NCI-H1417 (cell line): ENCODE results near the gene RSF1.
"Not testable (repeated sequence)": the region's sequence is repeated elsewhere in the genome, so short reads cannot be mapped to it uniquely, and the experiment has no call there.

Experiments used
- DNase-seq, 3 experiments: peaks; one replicate each; lab custom pipeline; 2025; lab: John Stamatoyannopoulos, UW

RSF1 gene, protein sequence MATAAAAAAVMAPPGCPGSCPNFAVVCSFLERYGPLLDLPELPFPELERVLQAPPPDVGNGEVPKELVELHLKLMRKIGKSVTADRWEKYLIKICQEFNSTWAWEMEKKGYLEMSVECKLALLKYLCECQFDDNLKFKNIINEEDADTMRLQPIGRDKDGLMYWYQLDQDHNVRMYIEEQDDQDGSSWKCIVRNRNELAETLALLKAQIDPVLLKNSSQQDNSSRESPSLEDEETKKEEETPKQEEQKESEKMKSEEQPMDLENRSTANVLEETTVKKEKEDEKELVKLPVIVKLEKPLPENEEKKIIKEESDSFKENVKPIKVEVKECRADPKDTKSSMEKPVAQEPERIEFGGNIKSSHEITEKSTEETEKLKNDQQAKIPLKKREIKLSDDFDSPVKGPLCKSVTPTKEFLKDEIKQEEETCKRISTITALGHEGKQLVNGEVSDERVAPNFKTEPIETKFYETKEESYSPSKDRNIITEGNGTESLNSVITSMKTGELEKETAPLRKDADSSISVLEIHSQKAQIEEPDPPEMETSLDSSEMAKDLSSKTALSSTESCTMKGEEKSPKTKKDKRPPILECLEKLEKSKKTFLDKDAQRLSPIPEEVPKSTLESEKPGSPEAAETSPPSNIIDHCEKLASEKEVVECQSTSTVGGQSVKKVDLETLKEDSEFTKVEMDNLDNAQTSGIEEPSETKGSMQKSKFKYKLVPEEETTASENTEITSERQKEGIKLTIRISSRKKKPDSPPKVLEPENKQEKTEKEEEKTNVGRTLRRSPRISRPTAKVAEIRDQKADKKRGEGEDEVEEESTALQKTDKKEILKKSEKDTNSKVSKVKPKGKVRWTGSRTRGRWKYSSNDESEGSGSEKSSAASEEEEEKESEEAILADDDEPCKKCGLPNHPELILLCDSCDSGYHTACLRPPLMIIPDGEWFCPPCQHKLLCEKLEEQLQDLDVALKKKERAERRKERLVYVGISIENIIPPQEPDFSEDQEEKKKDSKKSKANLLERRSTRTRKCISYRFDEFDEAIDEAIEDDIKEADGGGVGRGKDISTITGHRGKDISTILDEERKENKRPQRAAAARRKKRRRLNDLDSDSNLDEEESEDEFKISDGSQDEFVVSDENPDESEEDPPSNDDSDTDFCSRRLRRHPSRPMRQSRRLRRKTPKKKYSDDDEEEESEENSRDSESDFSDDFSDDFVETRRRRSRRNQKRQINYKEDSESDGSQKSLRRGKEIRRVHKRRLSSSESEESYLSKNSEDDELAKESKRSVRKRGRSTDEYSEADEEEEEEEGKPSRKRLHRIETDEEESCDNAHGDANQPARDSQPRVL (N-terminal part only)

DNA sequence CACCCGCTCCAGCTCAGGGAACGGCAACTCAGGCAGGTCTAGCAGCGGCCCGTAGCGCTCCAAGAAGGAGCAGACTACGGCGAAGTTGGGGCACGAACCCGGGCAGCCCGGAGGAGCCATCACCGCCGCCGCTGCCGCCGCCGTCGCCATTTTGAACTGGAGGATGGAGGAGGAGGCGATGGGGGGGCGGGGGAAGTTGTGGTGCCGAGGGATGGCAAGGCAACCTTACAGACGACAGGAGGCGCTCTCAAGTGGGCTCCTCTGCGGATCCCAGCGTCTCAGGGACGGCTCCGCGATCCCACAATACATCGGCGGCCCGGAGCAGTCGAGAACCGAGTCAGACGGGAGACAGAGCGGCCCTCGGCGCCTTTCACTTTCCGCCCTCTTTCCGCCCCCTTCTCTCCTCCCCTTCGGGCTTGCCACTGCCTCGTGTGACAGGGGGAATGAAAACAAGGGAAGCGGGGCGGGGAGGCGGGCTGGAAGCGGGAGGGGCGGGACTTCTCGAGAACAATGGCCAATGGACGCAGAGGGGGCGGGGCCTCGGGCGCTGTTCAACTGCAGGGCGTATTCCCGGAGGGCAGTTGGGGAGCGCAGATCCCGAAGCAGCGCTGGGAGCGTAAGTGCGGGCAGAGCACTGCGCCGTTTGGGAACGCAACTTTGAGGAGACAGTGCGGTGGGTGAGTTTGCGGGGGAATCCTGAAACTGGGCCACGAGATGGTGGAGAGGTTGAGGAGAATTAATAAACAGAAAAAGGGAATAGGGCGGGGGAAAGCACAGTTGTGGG is at the start of gene RSF1, which contains the start of gene AAMDC:
RSF1 (minus strand) TSS at position 158 of the 784 bp plus-strand sequence; CDS start at position 150, 8 bp downstream.
AAMDC (plus strand) TSS at position 580 of the 784 bp plus-strand sequence. CDS start 21,353 bp downstream, outside the sequence.
- peak; percentile 97 to 99 (median 98) for DNase-seq

DNA sequence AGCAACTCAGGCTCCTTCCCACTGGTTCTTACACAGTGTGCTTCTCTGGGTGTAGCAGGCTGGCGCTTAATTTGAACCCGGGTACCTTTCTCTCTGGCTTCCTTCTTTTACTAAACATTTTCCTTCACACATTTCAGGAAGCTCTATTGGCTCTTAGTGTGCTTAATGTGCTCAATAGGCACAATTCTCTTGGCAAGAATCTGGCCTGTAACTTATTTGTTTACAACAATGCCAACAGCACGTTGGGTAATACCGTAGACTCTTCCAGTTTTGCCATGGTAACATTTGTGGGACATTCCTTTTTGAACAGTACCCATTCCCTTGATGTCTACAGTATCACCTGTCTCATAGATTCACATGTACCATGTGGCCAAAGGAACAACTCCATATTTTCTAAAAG is 48.2 kb upstream of the RSF1 start:
- no peak for DNase-seq

DNA sequence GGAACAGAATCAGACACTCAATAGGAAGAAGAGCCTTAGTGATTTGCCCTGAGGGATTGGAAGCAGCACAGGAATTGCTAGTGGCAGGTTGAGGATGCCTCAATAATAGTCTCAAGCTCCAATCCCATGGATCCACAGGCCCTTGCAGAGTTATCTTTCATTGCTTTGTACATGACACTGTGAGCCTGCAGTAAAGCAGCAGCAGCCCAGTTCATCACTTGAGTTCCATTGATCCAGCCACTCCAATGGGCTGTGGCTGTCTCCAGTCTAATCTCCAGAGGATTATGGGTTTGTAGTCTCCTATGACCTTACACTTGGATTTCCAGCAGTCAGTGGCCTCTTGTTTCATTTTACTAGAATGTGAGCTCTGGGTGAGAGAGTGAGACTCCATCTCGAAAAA is 45.8 kb upstream of the RSF1 start:
- DNase-seq: no peak

DNA sequence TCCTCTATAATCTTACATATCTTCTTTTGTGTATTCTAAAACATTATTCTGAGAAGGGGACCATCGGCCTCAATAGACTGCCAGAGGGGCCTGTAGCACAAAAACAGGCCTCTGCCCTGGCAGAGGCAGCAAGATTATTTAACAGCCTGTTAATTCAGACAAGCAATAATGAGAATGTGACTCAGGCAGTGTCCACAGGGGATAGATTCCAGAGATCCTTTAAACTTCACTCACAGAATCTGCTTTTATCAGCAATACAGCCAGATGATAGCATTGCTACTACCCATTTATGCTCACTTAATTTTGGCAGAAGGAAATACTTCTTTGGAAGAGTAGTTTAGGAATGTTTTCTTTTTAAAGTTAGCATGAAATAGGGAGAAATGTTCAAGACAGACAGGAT is 45.3 kb upstream of the RSF1 start:
- DNase-seq: no peak

DNA sequence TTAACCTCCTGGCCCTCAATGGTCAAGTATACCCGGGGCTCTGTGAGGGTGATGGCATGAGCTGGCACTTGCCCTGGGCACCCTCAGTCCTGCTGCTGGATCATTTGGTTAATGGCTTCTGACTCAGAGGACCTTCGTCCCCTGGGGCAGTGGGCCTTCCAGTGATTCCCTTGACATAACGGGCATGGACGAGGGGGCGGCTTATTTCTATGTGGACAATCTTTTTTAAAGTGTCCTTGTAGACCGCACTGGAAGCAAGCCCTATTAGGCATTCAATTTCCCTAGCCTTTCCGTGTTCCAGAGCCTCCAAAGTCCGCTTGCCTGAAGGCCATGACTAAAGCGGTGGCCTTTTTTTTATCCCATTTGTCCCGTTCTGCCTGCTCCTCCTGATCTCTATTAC is 40.9 kb upstream of the RSF1 start:
- DNase-seq: not testable (repeated sequence)

DNA sequence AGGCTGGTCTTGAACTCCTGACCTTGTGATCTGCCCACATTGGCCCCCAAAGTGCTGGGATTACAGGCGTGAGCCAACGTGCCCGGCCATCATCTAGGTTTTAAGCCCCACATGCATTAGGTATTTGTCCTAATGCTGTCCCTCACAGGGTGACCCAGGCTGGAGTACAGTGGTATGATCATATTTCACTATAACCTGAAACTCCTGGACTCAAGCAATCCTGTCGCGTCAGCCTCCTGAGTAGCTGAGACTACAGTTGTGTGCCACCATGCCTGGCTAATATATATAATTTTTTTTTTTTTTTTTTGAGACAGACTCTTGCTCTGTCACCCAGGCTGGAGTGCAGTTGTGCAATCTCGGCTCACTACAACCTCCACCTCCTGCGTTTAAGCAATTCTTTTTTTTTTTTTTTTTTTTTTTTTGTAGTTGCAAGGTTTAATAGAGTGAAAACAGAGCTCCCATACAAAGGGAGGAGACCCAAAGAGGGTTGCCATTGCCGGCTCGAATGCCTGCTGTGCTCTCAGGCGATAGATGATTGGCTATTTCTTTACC is 37.5 kb upstream of the RSF1 start:
- not testable (repeated sequence) for DNase-seq

DNA sequence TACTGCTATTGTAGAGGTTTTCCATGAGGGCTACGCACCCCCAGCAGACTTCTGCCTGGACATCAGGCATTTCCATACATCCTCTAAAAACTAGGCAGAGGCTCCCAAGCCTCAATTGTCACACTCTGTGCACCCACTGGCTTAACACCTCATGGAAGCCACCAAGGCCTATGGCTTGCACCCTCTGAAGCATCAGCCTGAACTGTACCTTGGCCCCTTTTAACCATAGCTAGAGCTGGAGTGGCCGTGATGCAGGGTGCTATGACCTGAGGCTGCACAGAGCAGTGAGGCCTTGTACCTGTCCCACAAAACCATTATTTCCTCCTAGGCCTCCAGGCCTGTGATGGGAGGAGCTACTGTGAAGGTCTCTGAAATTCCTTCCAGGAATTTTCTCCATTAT is 34.3 kb upstream of the RSF1 start:
- no peak for DNase-seq

DNA sequence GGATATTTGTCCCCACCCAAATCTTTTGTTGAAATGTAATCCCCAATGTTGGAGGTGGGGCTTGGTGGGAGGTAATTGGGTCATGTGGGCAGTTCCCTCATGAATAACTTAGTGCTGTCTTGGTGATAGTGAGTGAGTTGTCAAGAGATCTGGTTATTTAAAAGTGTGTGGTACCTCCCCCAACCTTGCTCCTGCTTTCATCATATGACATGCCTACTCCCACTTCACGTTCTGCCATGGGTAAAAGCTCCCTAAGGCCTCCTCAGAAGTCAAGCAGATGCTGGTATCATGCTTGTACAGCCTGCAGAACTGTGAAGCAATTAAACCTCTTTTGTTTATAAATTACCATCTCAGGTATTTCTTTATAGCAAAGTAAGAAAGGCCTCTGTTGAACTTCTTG is 31.0 kb upstream of the RSF1 start:
- no peak for DNase-seq

DNA sequence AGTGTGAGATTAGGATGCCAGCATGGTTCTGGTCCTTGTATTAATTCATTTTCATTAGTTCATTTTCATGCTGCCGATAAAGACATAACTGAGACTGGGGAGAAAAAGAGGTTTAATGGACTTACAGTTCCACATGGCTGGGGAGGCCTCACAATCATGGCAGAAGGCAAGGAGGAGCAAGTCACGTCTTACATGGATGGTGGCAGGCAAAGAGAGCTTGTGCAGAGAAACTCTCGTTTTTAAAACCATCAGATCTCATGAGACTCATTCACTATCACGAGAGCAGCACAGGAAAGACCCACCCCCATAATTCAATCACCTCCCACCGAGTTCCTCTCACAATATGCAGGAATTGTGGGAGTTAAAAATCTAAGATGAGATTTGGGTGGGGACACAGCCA is 23.2 kb upstream of the RSF1 start:
- DNase-seq: not testable (repeated sequence)

DNA sequence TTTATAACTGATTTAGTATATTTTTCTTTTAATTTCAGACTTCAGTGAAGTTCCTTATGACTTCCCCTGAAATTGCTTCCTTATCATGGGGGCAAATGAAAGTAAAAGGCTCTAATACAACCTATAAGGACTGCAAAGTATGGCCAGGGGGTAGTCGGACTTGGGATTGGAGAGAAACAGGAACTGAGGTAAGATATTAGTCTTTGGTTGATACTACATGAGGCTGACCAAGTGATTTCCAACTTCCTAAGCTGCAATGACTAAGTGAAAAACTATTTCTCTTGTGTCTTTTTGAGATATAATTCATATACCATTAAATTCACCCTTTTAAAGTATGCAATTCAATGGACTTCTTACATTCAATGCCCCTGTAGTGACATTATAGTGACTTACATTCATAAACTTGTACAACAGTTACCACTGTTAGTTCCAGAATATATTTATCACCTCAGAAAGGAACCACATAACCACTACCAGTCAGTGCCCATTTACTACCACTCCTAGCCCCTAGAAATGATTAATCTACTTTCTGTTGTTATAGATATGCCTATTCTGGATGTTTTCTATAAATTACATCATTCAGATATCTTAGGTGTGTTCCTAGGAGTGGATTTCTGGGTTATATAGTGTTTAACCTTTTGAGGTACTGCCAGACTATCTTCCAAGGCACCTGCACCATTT is 22.1 kb upstream of the RSF1 start:
- DNase-seq: no peak

DNA sequence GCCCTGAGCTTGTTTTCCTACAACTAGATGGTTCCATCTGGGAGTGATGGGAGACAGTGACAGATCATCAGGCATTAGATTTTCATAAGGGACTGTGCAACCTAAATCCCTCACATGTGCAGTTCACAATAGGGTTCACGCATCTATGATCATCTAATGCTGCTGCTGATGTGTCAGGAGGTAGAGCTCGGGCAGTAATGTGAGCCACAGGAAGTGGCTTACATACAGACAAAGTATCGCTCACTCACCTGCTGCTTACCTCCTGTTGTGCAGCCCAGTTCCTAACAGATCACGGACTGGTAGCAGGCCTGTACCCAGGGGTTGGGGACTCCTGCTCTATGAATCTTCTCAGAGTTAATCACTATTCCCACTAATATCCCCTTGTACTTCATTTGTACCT is 12.8 kb upstream of the RSF1 start:
- DNase-seq: no peak

DNA sequence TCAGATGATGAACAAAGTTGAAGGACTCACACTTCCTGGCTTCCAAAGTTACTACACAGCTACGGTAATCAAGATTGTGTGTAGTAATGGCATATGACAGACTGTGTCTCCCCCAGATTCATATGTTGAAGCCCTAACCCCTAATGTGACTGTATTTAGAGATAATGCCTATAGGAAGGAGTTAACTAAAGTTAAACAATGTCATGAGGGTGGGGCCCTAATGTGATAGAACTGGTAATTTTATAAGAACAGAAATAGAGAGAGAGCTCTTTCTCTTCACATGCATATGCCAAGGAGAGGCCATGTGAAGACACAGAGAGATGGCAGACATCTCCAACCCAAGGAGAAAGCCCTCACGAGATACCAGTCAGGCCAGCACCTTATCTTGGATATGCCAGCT is 8.4 kb upstream of the RSF1 start:
- DNase-seq: no peak

DNA sequence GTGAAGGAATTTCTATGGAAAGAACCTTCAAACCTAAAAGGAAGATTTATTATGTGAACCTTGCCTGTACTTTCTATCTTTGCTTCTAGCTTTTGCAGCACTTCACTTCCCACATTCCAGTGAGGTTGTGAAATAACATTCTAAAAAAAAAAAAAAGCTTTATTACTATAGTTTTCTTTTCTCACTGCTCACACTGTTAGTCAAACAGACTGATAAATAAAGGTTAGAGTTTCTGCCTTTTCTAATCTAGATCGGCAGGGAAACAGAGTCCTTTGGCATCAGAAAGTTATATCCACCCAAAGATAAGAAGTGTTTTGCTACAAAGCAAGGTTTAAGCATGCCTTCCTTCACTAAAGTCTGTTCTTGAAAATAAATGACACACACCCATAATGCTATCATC is 3.3 kb upstream of the RSF1 start:
- no peak for DNase-seq

DNA sequence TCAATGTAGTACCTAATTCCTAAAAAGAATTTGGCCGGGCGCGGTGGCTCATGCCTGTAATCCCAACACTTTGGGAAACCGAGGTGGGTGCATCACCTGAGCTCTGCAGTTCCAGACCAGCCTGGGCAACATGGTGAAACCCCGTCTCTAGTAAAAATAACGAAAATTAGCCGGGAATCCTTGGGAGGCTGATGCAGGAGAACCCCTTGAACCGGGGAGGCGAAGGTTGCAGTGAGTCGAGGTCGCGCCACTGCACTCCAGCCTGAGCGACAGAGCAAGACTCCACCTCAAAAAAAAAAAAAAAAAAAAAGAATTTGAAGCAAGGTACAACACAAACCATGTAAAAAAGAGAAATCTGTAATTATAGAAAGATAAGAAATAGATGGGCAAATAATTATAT is 1.6 kb upstream of the RSF1 start:
- DNase-seq: not testable (repeated sequence)

DNA sequence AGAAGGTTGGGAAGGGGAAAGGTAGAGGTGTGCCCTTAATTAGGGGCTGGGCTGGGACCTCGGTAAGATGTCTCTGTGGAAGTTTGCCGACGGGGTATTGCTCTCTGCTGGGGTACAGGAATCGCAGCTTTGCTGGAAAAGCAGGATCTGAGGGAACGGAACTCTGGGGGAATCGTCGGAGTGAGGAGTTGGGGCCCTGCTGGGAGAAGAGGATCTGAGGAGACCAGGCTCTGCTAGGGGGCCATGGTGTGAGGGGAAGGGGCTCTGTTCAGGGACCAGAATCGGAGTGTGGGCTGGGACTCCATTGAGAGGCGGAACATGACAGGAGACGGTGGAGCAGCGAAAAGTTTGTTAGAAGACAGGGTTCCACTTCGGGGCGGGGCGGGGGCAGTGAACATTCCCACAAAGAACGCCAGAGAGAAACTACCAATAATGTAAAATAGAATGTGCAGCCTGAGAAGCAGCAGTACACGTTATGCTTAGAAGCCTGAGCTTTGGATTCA is 878 bp upstream of the RSF1 start:
- DNase-seq: no peak

DNA sequence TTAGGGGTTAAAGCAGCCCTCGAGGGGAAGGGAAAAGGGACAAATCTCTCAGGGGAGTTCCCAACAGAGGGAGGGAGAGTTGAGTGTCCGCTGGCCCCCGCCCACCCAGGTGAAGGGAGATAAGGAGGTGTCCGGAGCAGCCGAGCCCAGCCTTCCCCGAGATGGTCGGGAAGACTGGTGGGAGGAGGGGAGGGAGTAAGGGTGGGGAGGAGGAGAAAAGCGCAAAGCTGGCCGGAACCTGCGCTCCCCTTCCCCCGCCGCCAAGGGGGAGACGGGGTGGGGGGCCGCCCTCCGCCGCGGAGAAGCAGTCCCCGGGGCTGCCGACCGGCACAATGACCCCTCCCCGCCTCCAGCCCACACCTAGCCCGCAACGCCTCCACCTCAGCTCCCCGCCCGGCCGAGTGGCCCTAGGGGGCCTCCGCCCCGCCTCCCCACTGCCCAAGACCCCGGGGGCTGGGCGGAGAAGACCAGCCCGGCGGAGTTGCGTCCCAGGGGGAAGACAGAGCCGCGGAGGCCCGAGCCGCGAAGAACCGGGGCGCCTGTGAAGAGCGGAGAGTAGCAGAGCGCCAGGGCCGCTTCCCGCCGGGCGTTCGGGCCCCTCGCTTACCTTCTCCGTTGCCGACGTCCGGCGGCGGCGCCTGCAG is 479 bp downstream of the RSF1 start:
- DNase-seq: peak; percentile 28 to 88 (median 84)

DNA sequence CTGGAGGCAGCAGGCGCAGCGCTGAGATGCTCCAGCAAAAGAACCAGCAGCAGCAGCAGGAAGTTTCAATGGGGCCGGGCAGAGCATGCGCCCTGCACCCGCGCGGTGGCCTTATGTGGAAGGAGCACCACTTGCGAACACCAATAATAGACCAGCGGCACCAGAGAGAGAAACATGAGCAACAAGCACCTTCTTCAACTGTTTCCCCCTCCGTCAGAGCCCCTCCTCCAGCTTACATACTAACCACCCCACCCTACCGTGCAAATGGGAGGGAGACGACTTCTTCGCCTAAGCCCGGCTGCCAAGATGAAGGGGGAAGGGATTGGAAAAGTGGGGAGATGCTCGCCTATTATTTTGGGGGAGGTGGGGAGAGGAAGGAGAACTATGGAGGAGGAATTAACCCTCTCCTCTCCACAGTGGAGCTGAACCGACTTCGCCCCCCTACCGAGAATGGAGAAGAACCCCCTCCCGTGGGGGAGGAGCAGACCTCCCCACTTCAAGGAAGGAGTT is 1.1 kb downstream of the RSF1 start:
- peak; percentile 80 to 92 (median 84) for DNase-seq

DNA sequence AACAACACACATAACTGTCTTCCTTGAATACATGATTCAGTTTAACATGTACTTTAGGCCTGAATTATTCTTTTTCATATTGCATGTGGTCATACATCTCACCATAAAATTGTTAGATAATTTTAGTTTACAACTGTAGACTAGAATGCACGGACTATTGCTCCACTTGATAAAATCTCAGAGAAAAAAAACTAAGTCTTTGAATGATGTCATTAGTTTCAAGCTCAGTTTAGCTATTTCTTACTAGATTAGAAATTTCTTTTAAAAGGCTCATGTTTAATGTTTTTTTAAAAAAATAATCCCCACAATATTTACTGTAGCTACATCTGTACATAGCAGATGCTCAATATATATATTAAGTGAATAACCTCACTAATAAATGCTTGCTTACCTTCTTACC is 5.1 kb downstream of the RSF1 start:
- DNase-seq: no peak

DNA sequence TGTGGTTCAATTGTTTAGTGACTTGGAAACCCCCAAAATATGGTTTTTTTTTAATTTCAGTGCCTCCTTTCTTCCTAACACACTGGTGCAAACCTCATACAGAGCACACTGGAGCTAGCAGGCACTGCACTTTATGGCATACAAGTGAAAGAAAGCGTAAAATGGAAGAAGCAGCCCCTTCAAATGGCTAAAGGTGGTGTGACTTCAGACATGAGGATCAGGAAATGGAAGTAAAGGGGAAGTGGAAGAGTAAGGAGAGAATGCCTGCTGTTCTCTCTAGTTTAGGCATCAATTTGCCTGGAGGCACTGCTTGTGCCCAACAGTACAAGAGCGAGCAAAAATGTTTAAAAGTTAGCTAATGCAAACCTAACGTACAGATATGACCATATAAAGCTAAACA is 5.7 kb downstream of the RSF1 start:
- DNase-seq: no peak
